LNCAP (cell line): ENCODE measurements around the gene SCNN1A.

ENCODE experiments used
- CTCF ChIP-seq: fragments of 450-650 bp; IDR thresholded peaks from 2 replicates; pipeline ENCODE4 v1.5.1; 2017; ENCODE audit warnings: mild to moderate bottlenecking

The SCNN1A gene

GRCh38 chr12:6336079-6336888 lies 39.1 kb downstream of the SCNN1A start:
- TF ChIP-seq CTCF: no peak

DNA sequence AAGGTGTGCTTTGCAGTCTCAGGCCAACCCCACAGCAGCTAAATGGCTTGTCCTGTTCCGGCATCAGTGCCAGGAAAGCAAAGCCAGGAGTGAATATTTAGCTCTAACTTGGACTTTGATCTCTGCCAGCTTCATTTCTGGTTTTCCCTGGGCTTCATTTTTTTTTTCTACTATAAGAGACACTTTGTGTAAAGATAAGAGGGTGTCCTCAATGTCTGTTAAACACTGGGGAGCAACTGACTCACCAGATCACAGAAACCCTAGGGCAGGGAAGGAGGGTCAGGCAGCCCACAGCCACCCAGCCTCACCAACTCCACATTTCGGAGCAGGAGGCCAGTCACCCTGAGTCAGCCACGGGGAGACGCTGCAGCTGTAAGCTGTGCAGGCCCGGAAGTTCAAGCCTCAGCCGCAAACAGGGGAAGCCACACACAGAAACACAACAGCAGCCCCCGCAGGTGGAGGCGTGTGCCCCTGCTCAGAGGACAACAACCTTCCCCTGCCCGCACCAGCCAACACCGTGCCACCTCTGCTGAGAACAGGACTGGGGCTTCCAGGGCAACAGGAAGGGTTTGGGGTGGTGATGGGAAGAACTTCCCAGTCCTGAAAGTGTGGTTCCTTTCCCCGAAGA lies 39.8 kb downstream of the SCNN1A start:
- peak; percentile 45; the same call in 1 of the 2 replicates for TF ChIP-seq CTCF

- TF ChIP-seq CTCF: no peak
Measured at GRCh38 chr12:6334940-6335450, 40.4 kb downstream of the SCNN1A start.

- no peak for TF ChIP-seq CTCF
Measured at GRCh38 chr12:6334359-6334758, 41.0 kb downstream of the SCNN1A start.

DNA sequence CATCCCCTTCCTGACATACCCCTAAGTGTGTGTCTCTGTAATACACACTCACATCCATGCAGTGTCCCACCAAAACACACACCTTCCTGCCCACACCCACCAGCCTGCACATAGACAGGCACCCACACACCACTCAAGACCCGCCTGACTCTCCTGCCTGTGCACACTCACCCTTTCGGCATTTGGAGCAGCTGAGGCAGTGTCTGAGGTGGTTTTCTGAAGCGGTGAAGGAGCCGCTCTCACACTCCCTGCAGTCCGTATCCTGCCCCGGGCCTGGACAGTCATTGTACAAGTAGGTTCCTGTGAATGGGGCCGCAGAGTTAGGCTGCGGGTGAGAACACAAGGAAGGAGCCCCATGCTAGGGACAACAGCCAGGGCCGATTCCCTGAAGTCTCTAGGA lies 41.8 kb downstream of the SCNN1A start:
- no peak for TF ChIP-seq CTCF

GRCh38 chr12:6333029-6333428 lies 42.3 kb downstream of the SCNN1A start:
- no peak for TF ChIP-seq CTCF

- TF ChIP-seq CTCF: no peak
Measured at GRCh38 chr12:6332459-6332858, 42.9 kb downstream of the SCNN1A start.
